Epithelial cell of umbilical artery (primary cell): ENCODE measurements around the gene TACR2. TPM values are rescaled to one million over a fixed set of nuclear protein-coding genes. Genes with fewer than 3 reads are reported as not detected.

Experiments used
- total RNA-seq: library from RNA; depleted of rRNA; stranded (reverse); fragments of >200 nt; gene quantifications from 2 replicates; pipeline ENCODE4 v1.2.3, GENCODE V29; 2014

Gene TACR2
- under 0.01 TPM in 1 of 2 replicates, not detected in the other for total RNA-seq

GRCh38 chr10:69416695-69417094, at the start of gene TACR2:
TACR2 (minus strand) TSS chr10:69416918; CDS start chr10:69416323, 595 bp downstream.

GRCh38 chr10:69451209-69451783, 34.6 kb upstream of the TACR2 start, which contains the start of gene TSPAN15:
TSPAN15 (plus strand) TSS chr10:69451465; CDS start chr10:69451595, 130 bp downstream.

Other genes with a start within 250 kb of the TACR2 start
- 26.3 and 31.9 TPM in 2 replicates for gene SUPV3L1, start 236.7 kb downstream of the TACR2 start, total RNA-seq
- under 0.01 TPM in 1 of 2 replicates, not detected in the other for gene HKDC1, start 196.6 kb downstream of the TACR2 start, total RNA-seq
- 128 and 151 TPM in 2 replicates for gene HK1, start 138.4 kb downstream of the TACR2 start, total RNA-seq
- 70.1 and 76.3 TPM in 2 replicates for gene TSPAN15, start 34.5 kb upstream of the TACR2 start, total RNA-seq
- gene NEUROG3, start 156.5 kb upstream of the TACR2 start, total RNA-seq = not detected in 2 replicates
- gene FAM241B, start 213.3 kb upstream of the TACR2 start, total RNA-seq = 0.32 TPM in 1 of 2 replicates, not detected in the other